Keratinocyte (primary cell): ENCODE measurements around the gene ZFP36L1. TPM values are rescaled to one million over a fixed set of nuclear protein-coding genes. Genes with fewer than 3 reads are reported as not detected.

Experiments used
- DNase-seq: peaks from one replicate; pipeline ENCODE4 v3.0.0-alpha.2; 2011; ENCODE audit warnings: low read depth, missing footprints, low spot score
- FAIRE-seq: peaks from 2 replicates; lab custom pipeline; 2011; peaks lifted over from hg19 to GRCh38; lab: Jason Lieb, UNC
- H2AFZ ChIP-seq: 2 replicates; pipeline ENCODE4 v1.6.0; 2012; ENCODE audit warnings: low read length, control low read depth, inconsistent platforms; ENCODE audit not compliant: control insufficient read depth
- H3K27ac ChIP-seq: 2 replicates; pipeline ENCODE4 v1.5.1; 2011; ENCODE audit warnings: low read length; ENCODE audit not compliant: control insufficient read depth, insufficient read depth
- H3K27me3 ChIP-seq: 3 replicates; pipeline ENCODE4 v1.6.0; 2011; ENCODE audit warnings: low read length; ENCODE audit not compliant: control insufficient read depth, insufficient read depth; ENCODE audit errors: extremely low read depth
- H3K36me3 ChIP-seq, 2 experiments: 2 replicates in 1 of 2; 3 replicates in 1 of 2; pipeline ENCODE4 v1.5.1; 2011; ENCODE audit warnings: low read length in 2 of 2, mild to moderate bottlenecking in 1 of 2; ENCODE audit not compliant: control insufficient read depth in 2 of 2, insufficient read depth in 2 of 2; ENCODE audit errors: extremely low read depth in 1 of 2
- H3K4me1 ChIP-seq: 3 replicates; pipeline ENCODE4 v1.5.1; 2011; ENCODE audit warnings: low read length; ENCODE audit not compliant: control insufficient read depth, insufficient read depth; ENCODE audit errors: extremely low read depth
- H3K4me2 ChIP-seq: 3 replicates; pipeline ENCODE4 v1.6.0; 2011; ENCODE audit warnings: low read depth, low read length; ENCODE audit not compliant: control insufficient read depth, insufficient read depth; ENCODE audit errors: extremely low read depth
- H3K4me3 ChIP-seq, 3 experiments: fragments of 200-600 bp in 1 of 3; sonication (generic) in 1 of 3; 2 replicates in 2 of 3; 3 replicates in 1 of 3; pipeline ENCODE4 v1.5.1; 2011 to 2016; ENCODE audit warnings: low read length in 3 of 3, mild to moderate bottlenecking in 3 of 3, control low read depth in 2 of 3, inconsistent platforms in 1 of 3, low read depth in 1 of 3, mixed read lengths in 1 of 3, mixed run types in 1 of 3, moderate library complexity in 1 of 3; ENCODE audit not compliant: control insufficient read depth in 2 of 3, insufficient read depth in 2 of 3; ENCODE audit errors: extremely low read depth in 1 of 3
- H3K79me2 ChIP-seq: 2 replicates; pipeline ENCODE4 v1.6.0; 2012; ENCODE audit warnings: low read length; ENCODE audit not compliant: control insufficient read depth, insufficient read depth
- H3K9ac ChIP-seq: 3 replicates; pipeline ENCODE4 v1.6.0; 2011; ENCODE audit warnings: low read length; ENCODE audit not compliant: control insufficient read depth, insufficient read depth; ENCODE audit errors: extremely low read depth
- H3K9me1 ChIP-seq: 3 replicates; pipeline ENCODE4 v1.6.0; 2011; ENCODE audit warnings: low read length; ENCODE audit not compliant: control insufficient read depth, insufficient read depth; ENCODE audit errors: extremely low read depth
- H3K9me3 ChIP-seq: 2 replicates; pipeline ENCODE4 v1.5.1; 2012; ENCODE audit warnings: low read depth, low read length; ENCODE audit not compliant: control insufficient read depth
- H4K20me1 ChIP-seq: 3 replicates; pipeline ENCODE4 v1.6.0; 2011; ENCODE audit warnings: low read length; ENCODE audit not compliant: control insufficient read depth, insufficient read depth; ENCODE audit errors: extremely low read depth
- EZH2 ChIP-seq: IDR thresholded peaks from one replicate; pipeline ENCODE4 v1.6.1; 2012; ENCODE audit warnings: inconsistent platforms, mild to moderate bottlenecking, low read length, moderate library complexity
- dilution Hi-C: fragments of 300-500 bp; cut with MboI; formaldehyde crosslinking; loops from one replicate; pipeline ENCODE4 v1.7.0; 2020; ENCODE audit warnings: low sequenced_read_pairs; ENCODE audit not compliant: extremely low pct_ligation_motif_present
- polyA plus RNA-seq, 5 experiments: library from polyadenylated mRNA; depleted of rRNA in 3 of 5; stranded (reverse) in 3 of 5; stranded (forward) in 1 of 5; unstranded in 1 of 5; fragments of >200 nt; gene quantifications; 1 replicate in 1 of 5; 2 replicates in 3 of 5; 3 replicates in 1 of 5; pipeline versions ENCODE4 v1.2.1 to v1.2.3, GENCODE V29; 2011 to 2012; ENCODE audit warnings: missing spikeins in 2 of 5, low read depth in 1 of 5, low replicate concordance in 1 of 5
- TF ChIP-seq, protein P1 (sequence below), 3 experiments: IDR thresholded peaks in 1 of 3; conservative IDR thresholded peaks in 1 of 3; optimal IDR thresholded peaks in 1 of 3; 2 replicates in 2 of 3; 3 replicates in 1 of 3; pipeline versions ENCODE3 to v1.5.1; 2011; ENCODE audit warnings: low read length in 3 of 3, mild to moderate bottlenecking in 3 of 3, moderate library complexity in 2 of 3, control low read depth in 1 of 3, inconsistent platforms in 1 of 3; ENCODE audit not compliant: insufficient read depth in 2 of 3; ENCODE audit errors: extremely low read depth in 1 of 3

Gene ZFP36L1
- polyA plus RNA-seq, 1 donor (not counting 4 experiments of a cell fraction or from before 2014, with no cell fraction given) = 85.2 TPM

GRCh38 chr14:68762953-68763764, 29.7 kb downstream of the ZFP36L1 start:
- Histone ChIP-seq H3K9me3 (no peaks in the 10 kb centered on the region), H4K20me1 (no peaks in the 10 kb centered on the region), H3K4me2 (no peak overlapping the region), H3K4me1 (no peaks in the 10 kb centered on the region), H3K9ac (no peak overlapping the region), H3K27me3 (no peaks in the 10 kb centered on the region), H3K27ac (no peak overlapping the region), H3K9me1 (no peaks in the 10 kb centered on the region), H3K79me2 (no peaks in the 10 kb centered on the region), H2AFZ (no peak overlapping the region), H3K4me3 (no peak overlapping the region), H3K36me3 (no peaks in the 10 kb centered on the region)
- no peak for TF ChIP-seq EZH2
- TF ChIP-seq, protein P1, sequence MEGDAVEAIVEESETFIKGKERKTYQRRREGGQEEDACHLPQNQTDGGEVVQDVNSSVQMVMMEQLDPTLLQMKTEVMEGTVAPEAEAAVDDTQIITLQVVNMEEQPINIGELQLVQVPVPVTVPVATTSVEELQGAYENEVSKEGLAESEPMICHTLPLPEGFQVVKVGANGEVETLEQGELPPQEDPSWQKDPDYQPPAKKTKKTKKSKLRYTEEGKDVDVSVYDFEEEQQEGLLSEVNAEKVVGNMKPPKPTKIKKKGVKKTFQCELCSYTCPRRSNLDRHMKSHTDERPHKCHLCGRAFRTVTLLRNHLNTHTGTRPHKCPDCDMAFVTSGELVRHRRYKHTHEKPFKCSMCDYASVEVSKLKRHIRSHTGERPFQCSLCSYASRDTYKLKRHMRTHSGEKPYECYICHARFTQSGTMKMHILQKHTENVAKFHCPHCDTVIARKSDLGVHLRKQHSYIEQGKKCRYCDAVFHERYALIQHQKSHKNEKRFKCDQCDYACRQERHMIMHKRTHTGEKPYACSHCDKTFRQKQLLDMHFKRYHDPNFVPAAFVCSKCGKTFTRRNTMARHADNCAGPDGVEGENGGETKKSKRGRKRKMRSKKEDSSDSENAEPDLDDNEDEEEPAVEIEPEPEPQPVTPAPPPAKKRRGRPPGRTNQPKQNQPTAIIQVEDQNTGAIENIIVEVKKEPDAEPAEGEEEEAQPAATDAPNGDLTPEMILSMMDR (optimal IDR thresholded peaks at IDR 0.05 in 1 of 3, IDR thresholded peaks at IDR 0.05 in 1 of 3, conservative IDR thresholded peaks at IDR 0.05 in 1 of 3; ENCODE audit: extremely low read depth in 1 of 3, insufficient read depth in 2 of 3, low read length in 3 of 3) = no peak
- DNase-seq = no peak
- dilution Hi-C loops = no loop called here
- FAIRE-seq = no peak

DNA sequence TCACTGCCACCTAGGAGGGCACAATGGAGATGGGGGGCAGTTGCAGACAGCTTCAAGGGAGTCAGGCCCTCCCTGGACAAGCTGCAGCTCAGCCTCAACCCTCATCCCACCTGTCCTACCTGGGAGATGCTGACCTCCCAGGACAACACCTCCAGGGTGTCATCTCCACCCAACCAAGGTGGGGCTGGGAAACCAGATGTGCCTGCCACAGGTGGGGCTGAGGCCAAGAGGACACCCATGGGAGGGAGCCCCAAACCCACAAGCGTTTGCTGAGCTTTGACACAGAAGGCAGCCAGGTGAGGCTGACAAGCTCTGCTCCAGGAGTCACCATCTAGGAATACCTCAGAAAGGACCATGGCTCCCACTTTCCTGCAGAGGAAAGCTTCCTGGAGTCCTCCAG, 31.5 kb downstream of the ZFP36L1 start:
- no peak for DNase-seq
- Histone ChIP-seq H3K4me1 (no peaks in the 10 kb centered on the region), H4K20me1 (no peaks in the 10 kb centered on the region), H3K27ac (no peak overlapping the region), H3K9ac (no peak overlapping the region), H3K9me3 (no peaks in the 10 kb centered on the region), H3K79me2 (no peaks in the 10 kb centered on the region), H3K4me3 (no peak overlapping the region), H3K27me3 (no peaks in the 10 kb centered on the region), H2AFZ (no peak overlapping the region), H3K36me3 (no peaks in the 10 kb centered on the region), H3K9me1 (no peaks in the 10 kb centered on the region), H3K4me2 (no peak overlapping the region)
- no peak for FAIRE-seq
- TF ChIP-seq EZH2 = no peak
- TF ChIP-seq, protein P1 (optimal IDR thresholded peaks at IDR 0.05 in 1 of 3, IDR thresholded peaks at IDR 0.05 in 1 of 3, conservative IDR thresholded peaks at IDR 0.05 in 1 of 3; ENCODE audit: extremely low read depth in 1 of 3, insufficient read depth in 2 of 3, low read length in 3 of 3) = no peak
- dilution Hi-C loops = no loop called here
